ENCODE results near the gene DAZ3. TPM values are rescaled to one million over a fixed set of nuclear protein-coding genes. Genes with fewer than 3 reads are reported as not detected.

DAZ3 gene, protein sequence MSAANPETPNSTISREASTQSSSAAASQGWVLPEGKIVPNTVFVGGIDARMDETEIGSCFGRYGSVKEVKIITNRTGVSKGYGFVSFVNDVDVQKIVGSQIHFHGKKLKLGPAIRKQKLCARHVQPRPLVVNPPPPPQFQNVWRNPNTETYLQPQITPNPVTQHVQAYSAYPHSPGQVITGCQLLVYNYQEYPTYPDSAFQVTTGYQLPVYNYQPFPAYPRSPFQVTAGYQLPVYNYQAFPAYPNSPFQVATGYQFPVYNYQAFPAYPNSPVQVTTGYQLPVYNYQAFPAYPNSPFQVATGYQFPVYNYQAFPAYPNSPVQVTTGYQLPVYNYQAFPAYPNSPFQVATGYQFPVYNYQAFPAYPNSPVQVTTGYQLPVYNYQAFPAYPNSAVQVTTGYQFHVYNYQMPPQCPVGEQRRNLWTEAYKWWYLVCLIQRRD
- total RNA-seq: not detected in 2 replicates

GRCh38 chrY:24813293-24813692 lies at the start of gene DAZ3:
TSS of gene DAZ3 (minus strand) at chrY:24813393. CDS start at chrY:24813185, 208 bp downstream.

DNA sequence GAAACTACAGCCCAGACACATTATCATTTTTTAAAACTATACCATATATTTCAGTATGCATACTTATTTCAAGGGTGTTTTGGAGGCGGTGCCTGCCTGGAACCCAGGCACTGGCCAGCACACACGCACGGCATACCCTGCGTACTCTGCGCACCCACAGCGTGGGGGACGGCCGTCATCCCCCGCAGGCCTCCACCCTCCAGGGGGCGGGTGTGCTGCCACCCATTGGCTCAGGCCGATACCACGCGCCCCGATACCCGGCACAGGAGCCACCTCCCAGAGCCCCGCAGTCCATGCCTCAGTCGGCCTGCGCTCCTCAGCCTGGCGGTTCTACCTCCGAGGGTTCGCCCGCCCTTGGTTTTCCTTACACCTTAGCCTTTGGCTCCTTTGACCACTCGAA lies 20.4 kb upstream of the DAZ3 start, which contains the start of gene DAZ4:
Gene DAZ4 (plus strand): TSS at position 301 of the 400 bp plus-strand sequence. CDS start 208 bp downstream, outside the sequence.

Other genes with a start within 250 kb of the DAZ3 start
- gene BPY2B, start 195.4 kb downstream of the DAZ3 start, total RNA-seq: not detected in 2 replicates
- gene DAZ4, start 20.5 kb upstream of the DAZ3 start, total RNA-seq: not detected in 2 replicates
- gene BPY2C, start 238.7 kb upstream of the DAZ3 start, total RNA-seq: not detected in 2 replicates

Measured in dermis lymphatic vessel endothelial cell (primary cell).